LNCAP (cell line): ENCODE measurements around the gene CCDC89.

Source experiments
- TF ChIP-seq, protein P1 (sequence below): fragments of 450-650 bp; IDR thresholded peaks from 2 replicates; pipeline ENCODE4 v1.5.1; 2017; ENCODE audit warnings: mild to moderate bottlenecking

CCDC89 gene

DNA sequence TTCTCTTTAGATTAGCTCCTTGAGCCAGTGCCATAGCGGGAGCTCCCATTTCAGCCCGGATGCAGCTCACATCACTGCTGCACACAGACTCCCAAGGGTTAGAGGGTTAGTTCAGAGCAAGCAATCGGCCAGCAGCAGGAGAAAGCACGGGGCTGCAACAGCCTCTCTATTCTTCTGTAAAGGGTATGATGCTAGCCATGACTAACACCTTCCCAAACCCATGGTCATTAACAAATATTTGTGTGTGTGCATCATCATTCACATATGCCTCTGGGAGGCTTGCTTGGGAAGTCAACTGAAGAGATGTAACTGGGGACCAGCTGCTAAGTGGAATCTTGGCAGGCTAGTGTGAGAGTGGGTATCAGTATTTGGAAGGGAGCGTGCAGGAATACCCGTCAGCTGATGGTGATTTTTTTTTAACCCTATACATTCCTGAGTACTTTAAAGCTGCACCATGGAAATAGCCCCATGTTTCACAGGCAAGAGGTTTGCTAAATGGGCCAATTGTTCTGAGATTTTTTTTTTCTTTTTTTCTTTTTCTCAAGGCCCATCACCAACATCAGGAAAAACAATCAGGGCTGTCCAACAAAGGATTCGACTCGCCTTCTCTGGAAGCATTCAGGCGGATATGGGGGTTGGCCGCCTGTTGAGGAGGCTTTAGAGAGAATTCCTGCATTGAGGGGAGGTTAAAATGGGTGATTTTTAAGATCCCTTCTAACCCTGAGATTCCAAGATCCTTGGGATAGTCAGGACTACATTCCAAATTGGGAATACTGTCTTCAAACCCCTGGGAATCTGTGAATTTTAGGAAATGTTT is 33.2 kb upstream of the CCDC89 start:
- TF ChIP-seq, protein P1, sequence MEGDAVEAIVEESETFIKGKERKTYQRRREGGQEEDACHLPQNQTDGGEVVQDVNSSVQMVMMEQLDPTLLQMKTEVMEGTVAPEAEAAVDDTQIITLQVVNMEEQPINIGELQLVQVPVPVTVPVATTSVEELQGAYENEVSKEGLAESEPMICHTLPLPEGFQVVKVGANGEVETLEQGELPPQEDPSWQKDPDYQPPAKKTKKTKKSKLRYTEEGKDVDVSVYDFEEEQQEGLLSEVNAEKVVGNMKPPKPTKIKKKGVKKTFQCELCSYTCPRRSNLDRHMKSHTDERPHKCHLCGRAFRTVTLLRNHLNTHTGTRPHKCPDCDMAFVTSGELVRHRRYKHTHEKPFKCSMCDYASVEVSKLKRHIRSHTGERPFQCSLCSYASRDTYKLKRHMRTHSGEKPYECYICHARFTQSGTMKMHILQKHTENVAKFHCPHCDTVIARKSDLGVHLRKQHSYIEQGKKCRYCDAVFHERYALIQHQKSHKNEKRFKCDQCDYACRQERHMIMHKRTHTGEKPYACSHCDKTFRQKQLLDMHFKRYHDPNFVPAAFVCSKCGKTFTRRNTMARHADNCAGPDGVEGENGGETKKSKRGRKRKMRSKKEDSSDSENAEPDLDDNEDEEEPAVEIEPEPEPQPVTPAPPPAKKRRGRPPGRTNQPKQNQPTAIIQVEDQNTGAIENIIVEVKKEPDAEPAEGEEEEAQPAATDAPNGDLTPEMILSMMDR: no peak

DNA sequence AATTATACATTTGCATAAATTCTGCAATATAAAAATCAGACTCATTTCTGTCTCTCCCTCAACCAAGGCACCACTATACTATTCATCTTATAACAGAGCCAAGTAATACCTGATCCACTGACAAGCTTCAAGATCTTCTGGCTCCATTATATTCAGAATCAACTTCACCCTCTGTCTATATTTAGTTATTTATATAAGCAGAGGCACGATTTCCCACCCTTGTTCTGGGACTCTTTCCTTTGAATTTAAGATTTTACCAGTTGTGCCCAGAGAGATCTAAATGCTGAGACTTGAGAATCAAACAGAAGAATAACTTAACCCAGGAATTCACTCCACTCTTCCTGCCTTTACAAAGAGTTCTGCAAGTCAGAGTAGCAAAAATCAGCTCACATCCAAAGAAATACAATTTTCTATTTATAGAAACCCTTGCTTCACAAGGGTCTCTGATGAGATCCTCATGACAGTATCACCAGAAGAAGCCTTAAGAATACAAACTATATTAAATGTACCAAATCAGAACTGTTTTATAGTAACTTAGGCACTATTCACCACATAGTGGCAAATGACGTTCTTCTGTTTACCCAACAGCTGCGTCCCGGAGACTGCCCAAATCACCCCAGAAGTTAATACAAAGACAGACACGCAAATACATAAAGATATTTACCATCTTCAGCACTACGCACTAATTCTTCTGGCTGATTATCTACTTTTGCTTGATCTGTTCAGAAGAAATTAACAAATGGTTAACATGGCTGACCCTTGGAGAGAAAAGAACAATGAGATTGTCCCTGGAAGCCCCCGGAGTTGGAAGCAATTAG is 32.3 kb upstream of the CCDC89 start:
- TF ChIP-seq, protein P1: no peak

DNA sequence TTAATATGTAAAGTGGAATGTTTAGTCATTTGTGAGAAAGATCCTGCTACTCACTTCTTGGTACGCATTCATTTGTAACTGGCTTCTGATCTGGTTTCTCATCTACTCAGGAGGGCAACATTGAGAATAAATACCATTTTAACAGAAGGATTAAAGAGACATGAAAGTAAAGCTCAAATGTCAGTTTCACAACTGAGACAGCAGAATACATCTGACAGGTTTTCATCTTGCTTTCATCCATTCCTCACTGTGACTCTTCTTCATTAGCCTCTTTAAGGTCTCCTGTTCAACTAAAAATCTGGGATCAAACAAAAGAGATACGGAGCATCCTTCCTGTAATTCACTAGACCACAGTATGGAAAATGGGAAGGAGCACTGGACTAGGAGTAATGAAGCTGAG is 31.4 kb upstream of the CCDC89 start:
- TF ChIP-seq, protein P1: no peak

GRCh38 chr11:85712953-85713352 is 27.0 kb upstream of the CCDC89 start:
- TF ChIP-seq, protein P1: no peak

- TF ChIP-seq, protein P1: no peak
Observed at GRCh38 chr11:85710917-85711316, 24.9 kb upstream of the CCDC89 start.

DNA sequence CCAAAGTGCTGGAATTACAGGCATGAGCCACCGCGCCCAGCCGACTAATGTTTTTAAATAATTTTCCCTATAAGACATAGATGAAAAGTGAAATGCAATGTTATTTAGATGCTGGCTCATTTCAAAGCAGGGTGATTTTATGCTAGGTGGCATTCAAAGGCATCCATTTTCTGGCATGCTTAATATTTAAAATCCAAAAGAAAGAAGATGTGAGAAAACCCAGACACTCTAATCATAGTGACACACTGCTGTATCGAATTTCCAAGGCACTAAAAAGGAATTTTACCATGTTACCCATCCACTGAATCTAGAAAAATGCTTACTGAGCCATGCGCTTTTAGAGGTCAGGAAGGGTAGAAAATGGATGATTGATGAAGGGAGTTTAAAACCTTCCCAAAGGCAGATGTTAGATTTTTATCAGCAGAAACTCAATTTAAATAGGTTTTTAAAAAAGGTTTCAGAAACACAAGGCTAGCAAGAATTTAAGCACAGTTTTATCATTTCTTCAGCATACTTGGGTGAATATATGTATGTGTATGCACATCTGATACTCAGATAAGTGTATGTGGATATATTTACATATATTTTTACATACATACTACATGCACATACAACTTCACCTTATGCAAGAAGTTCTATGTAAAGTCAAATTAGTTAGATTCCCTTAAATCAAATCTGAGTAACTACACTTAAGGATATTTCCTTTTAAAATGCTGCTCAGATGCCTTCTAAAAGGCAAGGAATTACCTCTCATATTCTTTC is 24.1 kb upstream of the CCDC89 start:
- TF ChIP-seq, protein P1: no peak

DNA sequence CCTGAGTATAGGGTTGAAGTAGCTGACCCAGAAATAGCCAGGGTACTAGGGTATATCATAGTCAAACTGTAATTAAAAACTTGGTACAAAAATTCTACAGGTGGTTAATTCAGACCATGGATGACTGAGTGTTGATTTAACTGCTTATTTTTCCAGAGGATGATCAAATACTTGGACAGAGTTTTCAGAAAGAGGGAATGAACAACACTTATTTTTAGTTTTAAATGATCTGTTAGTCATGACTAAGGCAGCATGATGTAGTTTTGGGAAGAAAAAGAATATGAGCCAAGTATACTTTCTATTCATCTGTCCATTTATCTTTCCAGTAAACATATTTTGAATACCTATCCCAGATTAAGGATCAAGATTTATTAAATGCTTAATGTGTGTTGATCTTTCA is 19.8 kb upstream of the CCDC89 start:
- TF ChIP-seq, protein P1: no peak
